Progenitor cell of endocrine pancreas (in vitro differentiated cells): ENCODE data around the gene NCCRP1. TPM values are rescaled to one million over a fixed set of nuclear protein-coding genes. Genes with fewer than 3 reads are reported as not detected.
"Not testable (repeated sequence)": the region's sequence is repeated elsewhere in the genome, so short reads cannot be mapped to it uniquely, and the experiment has no call there.

Experiments
- DNase-seq: peaks from one replicate; pipeline ENCODE4 v3.0.0; 2021; ENCODE audit warnings: low spot score; ENCODE audit not compliant: unreplicated experiment
- H3K27ac Mint-ChIP-seq: 2 replicates; pipeline ENCODE4 v1.8.0; 2021; ENCODE audit warnings: mild to moderate bottlenecking, moderate library complexity, mixed read lengths
- H3K27me3 Mint-ChIP-seq: 2 replicates; pipeline ENCODE4 v1.8.0; 2021; ENCODE audit warnings: mixed read lengths
- H3K36me3 Mint-ChIP-seq: 2 replicates; pipeline ENCODE4 v1.8.0; 2022; ENCODE audit warnings: mixed read lengths; ENCODE audit not compliant: insufficient read depth
- H3K4me1 Mint-ChIP-seq: 2 replicates; pipeline ENCODE4 v1.8.0; 2021; ENCODE audit warnings: low read depth, mixed read lengths
- H3K4me3 Mint-ChIP-seq: 2 replicates; pipeline ENCODE4 v1.8.0; 2021; ENCODE audit warnings: low read depth, mild to moderate bottlenecking, moderate library complexity, mixed read lengths
- H3K9me3 Mint-ChIP-seq: 2 replicates; pipeline ENCODE4 v1.8.0; 2021; ENCODE audit warnings: low read depth, mixed read lengths
- total RNA-seq: library from RNA; stranded (reverse); gene quantifications from 2 replicates; pipeline ENCODE4 v1.2.1, GENCODE V29; 2021
- TF ChIP-seq, protein P1 (sequence below): fragments of 200-600 bp; sonication (generic); IDR thresholded peaks from one replicate; pipeline ENCODE4 v1.5.0; 2021; ENCODE audit warnings: antibody characterized with exemption, mild to moderate bottlenecking; ENCODE audit not compliant: unreplicated experiment

Gene NCCRP1
- total RNA-seq, 1 donor from 2014 or later, result 0.93 TPM

DNA sequence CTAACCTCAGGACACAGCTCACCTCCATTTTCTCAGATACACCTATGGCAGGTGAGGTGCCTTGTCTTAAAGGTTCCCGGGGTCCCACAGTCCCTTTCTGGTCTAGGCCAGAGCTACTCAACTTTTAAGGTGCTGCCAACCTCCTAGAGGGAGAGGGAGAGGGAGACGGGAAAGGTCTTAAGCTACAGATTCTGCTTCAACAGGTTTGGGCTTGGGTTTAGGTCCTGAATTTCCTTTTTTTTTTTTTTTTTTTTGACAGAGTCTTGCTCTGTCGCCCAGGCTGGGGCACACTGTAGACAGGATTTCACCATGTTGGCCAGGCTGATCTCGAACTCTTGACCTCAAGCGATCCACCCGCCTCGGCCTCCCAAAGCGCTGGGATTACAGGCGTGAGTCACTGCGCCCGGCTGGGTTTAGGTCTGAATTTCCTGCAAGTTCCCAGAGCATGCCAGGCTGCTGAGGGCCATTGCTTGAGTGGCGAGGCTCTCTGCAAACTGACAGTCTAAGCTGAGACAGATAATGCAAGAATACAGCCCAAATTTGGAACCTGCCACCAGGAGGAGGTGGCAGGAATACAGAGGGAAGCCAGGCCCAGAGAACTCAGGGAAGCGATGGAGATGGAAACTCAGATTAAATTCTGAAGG, 15.1 kb downstream of the NCCRP1 start:
- no peak for DNase-seq
- Mint-ChIP-seq H3K9me3 (peaks cover under 1% of the 10 kb centered on the region), H3K27me3 (peaks cover 19% of the 10 kb centered on the region), H3K36me3 (no peaks in the 10 kb centered on the region), H3K4me3 (no peak overlapping the region), H3K27ac (no peak overlapping the region), H3K4me1 (peaks cover 5% of the 10 kb centered on the region)
- TF ChIP-seq, protein P1, sequence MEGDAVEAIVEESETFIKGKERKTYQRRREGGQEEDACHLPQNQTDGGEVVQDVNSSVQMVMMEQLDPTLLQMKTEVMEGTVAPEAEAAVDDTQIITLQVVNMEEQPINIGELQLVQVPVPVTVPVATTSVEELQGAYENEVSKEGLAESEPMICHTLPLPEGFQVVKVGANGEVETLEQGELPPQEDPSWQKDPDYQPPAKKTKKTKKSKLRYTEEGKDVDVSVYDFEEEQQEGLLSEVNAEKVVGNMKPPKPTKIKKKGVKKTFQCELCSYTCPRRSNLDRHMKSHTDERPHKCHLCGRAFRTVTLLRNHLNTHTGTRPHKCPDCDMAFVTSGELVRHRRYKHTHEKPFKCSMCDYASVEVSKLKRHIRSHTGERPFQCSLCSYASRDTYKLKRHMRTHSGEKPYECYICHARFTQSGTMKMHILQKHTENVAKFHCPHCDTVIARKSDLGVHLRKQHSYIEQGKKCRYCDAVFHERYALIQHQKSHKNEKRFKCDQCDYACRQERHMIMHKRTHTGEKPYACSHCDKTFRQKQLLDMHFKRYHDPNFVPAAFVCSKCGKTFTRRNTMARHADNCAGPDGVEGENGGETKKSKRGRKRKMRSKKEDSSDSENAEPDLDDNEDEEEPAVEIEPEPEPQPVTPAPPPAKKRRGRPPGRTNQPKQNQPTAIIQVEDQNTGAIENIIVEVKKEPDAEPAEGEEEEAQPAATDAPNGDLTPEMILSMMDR, result no peak

DNA sequence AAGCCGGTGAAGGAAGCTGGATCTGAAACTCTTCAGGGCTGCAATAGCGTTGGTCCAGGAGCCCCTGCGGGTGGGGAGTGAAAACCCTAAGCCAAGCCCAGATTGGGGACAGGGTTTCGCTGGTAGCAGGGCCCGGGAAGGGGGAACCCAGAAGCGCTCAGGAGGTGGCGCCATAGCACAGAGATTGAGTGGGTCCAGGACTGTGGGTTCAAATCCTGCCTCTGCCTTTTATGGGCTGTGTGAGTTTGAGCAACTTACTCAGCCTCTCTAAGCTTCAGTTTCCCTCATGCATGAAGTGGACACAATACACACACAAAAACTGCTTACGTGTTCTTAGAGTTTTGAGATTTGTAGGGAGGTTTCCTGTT, 15.6 kb downstream of the NCCRP1 start:
- Mint-ChIP-seq H3K27me3 (peaks cover 24% of the 10 kb centered on the region), H3K27ac (no peak overlapping the region), H3K4me1 (peaks cover 5% of the 10 kb centered on the region), H3K9me3 (peaks cover 5% of the 10 kb centered on the region), H3K36me3 (no peaks in the 10 kb centered on the region), H3K4me3 (no peak overlapping the region)
- no peak for DNase-seq
- TF ChIP-seq, protein P1, result peak; percentile 21

DNA sequence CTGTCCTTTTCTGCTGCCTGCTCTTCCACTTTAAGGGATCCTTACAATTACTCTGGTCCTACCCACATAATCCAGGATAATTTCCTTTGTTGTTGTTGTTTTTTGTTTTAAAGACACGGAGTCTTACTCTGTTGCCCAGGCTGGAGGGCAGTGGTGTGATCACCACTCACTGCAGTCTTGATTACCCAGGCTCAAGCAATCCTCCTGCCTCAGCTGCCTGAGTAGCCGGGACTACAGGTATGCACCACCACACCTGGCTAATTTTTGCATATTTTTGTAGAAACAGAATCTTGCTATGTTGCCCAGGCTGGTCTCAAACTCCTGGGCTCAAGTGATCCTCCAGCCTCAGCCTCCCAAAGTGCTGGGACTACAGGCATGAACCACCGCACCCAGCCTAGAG, 18.6 kb downstream of the NCCRP1 start:
- not testable (repeated sequence) for H3K4me1 Mint-ChIP-seq, H3K9me3 Mint-ChIP-seq, H3K27ac Mint-ChIP-seq, H3K36me3 Mint-ChIP-seq, H3K4me3 Mint-ChIP-seq, DNase-seq
- H3K27me3 Mint-ChIP-seq, result peaks cover 36% of the 10 kb centered on the region

DNA sequence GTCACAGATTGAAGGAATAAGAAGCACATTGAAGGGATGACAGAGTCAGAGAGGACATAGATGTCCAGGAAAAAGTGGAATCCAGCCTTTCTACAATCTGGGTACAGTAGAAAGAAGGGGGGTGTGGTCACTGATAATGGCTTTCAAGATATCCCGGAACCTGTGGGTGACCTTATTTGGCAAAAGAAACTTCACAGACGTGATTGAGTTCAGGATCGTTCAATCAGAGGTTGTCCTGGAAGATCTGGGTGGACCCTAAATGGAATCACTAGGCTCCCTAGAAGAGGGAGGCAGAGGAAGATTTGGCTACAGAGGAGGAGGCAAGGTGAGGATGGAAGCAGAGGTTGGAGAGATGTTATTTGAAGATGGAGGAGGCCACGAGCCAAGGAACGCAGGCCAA, 20.3 kb downstream of the NCCRP1 start:
- H3K4me1 Mint-ChIP-seq, result no peaks in the 10 kb centered on the region
- TF ChIP-seq, protein P1, result no peak
- no peak overlapping the region for H3K4me3 Mint-ChIP-seq
- H3K27me3 Mint-ChIP-seq, result peaks cover 44% of the 10 kb centered on the region
- peaks cover 5% of the 10 kb centered on the region for H3K9me3 Mint-ChIP-seq
- no peak overlapping the region for H3K27ac Mint-ChIP-seq
- no peaks in the 10 kb centered on the region for H3K36me3 Mint-ChIP-seq
- no peak for DNase-seq

DNA sequence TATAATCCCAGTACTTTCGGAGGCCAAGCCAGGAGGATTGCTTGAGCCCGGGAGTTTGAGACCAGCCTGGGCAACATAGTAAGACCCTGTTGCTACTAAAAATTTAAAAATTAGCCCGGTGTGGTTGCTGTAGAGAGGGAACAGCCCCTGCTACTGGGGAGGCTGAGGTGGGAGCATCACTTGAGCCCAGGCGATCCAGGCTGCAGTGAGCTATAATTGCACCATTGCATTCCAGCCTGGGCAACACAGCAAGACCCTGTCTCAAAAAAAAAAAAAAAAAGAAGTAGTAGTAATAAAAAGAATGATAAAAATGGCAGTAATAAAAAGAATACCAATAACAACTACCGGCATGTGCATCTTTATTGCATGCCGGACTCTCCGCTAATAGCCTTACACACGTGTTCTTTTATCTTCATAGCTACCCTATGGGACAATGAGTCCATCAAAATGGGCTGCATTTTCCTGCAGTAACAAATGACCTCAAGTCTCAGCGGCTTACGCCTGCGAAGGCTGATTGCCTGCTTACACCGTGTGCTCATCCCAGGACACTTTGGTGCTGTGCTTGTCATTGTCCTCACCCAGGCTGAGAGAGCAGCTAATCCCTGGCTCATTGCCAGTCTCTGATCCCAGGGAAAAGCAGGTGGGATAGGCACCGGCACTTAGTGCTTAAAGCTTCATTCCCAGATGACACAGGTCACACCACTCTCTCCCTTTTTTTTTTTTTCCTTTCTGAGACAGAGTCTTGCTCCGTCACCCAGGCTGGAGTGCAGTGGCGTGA, 21.7 kb downstream of the NCCRP1 start:
- no peak overlapping the region for H3K27ac Mint-ChIP-seq
- peaks cover 5% of the 10 kb centered on the region for H3K9me3 Mint-ChIP-seq
- no peak overlapping the region for H3K4me3 Mint-ChIP-seq
- no peaks in the 10 kb centered on the region for H3K4me1 Mint-ChIP-seq
- no peaks in the 10 kb centered on the region for H3K36me3 Mint-ChIP-seq
- H3K27me3 Mint-ChIP-seq, result peaks cover 48% of the 10 kb centered on the region
- TF ChIP-seq, protein P1, result no peak
- no peak for DNase-seq

DNA sequence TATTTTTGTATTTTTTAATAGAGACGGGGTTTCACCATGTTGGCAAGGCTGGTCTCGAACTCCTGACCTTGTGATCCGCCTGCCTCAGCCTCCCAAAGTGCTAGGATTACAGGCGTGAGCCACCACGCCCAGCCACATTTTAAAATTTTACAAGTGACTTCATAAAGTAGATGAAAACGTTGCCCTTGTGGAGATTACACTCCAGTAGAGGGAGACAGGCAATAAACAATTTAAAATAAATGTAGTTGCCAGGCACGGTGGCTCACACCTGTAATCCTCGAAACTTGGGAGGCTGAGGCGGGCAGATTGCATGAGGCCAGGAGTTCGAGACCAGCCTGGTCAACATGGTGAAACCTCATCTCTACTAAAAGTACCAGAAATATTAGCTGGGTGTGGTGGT, 22.3 kb downstream of the NCCRP1 start:
- not testable (repeated sequence) for H3K4me1 Mint-ChIP-seq, DNase-seq, H3K4me3 Mint-ChIP-seq, H3K27ac Mint-ChIP-seq, H3K9me3 Mint-ChIP-seq, H3K36me3 Mint-ChIP-seq
- peaks cover 52% of the 10 kb centered on the region for H3K27me3 Mint-ChIP-seq
